Activated T-cell treated with anti-CD3 and anti-CD28 coated beads for 24 hours (primary cell): ENCODE results near the gene CA5B.
"Not testable (repeated sequence)": the region's sequence is repeated elsewhere in the genome, so short reads cannot be mapped to it uniquely, and the experiment has no call there.

Source experiments
- DNase-seq: peaks from one replicate; pipeline ENCODE4 v3.0.0-alpha.2; 2020; ENCODE audit warnings: low read depth

CA5B gene

GRCh38 chrX:15814771-15815365 is 76.8 kb downstream of the CA5B start:
- DNase-seq = no peak

GRCh38 chrX:15815779-15816437 is 77.8 kb downstream of the CA5B start:
- DNase-seq = no peak

GRCh38 chrX:15816438-15816809 is 78.4 kb downstream of the CA5B start:
- no peak for DNase-seq

- DNase-seq = no peak
Observed at GRCh38 chrX:15816886-15817285, 78.8 kb downstream of the CA5B start.

GRCh38 chrX:15820106-15821073 is 82.3 kb downstream of the CA5B start:
- no peak for DNase-seq

GRCh38 chrX:15822922-15823321 is 84.9 kb downstream of the CA5B start:
- no peak for DNase-seq

- no peak for DNase-seq
Observed at GRCh38 chrX:15825936-15826335, 87.9 kb downstream of the CA5B start.

- DNase-seq = no peak
Observed at GRCh38 chrX:15829217-15829616, 91.1 kb downstream of the CA5B start.

- not testable (repeated sequence) for DNase-seq
Observed at GRCh38 chrX:15831347-15831746, 93.3 kb downstream of the CA5B start.

- DNase-seq = no peak
Observed at GRCh38 chrX:15834053-15834452, 96.0 kb downstream of the CA5B start.

- no peak for DNase-seq
Observed at GRCh38 chrX:15834827-15835595, 96.9 kb downstream of the CA5B start.
